Measurements from ENCODE around the gene NOX5. TPM values are rescaled to one million over a fixed set of nuclear protein-coding genes. Genes with fewer than 3 reads are reported as not detected.
A peak's percentile ranks its signal among the peaks of the same experiment; 100 is the strongest.

NOX5 gene
- total RNA-seq, 1 donor from 2014 or later = not detected

- peaks cover 13% of the 10 kb centered on the region for H3K4me1 Mint-ChIP-seq
- H3K27ac Mint-ChIP-seq (ENCODE audit: unreplicated experiment) = peak overlapping the region; percentile 40
- DNase-seq (ENCODE audit: low read depth, low spot score) = no peak
Observed at GRCh38 chr15:68987676-68988075, 26.8 kb upstream of the NOX5 start.

GRCh38 chr15:68989541-68990230, 24.8 kb upstream of the NOX5 start:
- peak overlapping the region; percentile 83 for H3K27ac Mint-ChIP-seq (ENCODE audit: unreplicated experiment)
- H3K4me1 Mint-ChIP-seq = peaks cover 13% of the 10 kb centered on the region
- H3K4me3 Mint-ChIP-seq = no peak overlapping the region
- H3K9me3 Mint-ChIP-seq = no peaks in the 10 kb centered on the region
- H3K27me3 Mint-ChIP-seq (ENCODE audit: low read depth) = no peaks in the 10 kb centered on the region
- TF ChIP-seq CTCF (conservative IDR thresholded peaks at IDR 0.05) = no peak
- H3K36me3 Mint-ChIP-seq (ENCODE audit: low read depth) = no peaks in the 10 kb centered on the region
- DNase-seq (ENCODE audit: low read depth, low spot score) = no peak

More at GRCh38 chr15:68987676-68988075, 26.8 kb upstream of the NOX5 start:
- TF ChIP-seq CTCF (conservative IDR thresholded peaks at IDR 0.05) = no peak
- no peaks in the 10 kb centered on the region for H3K9me3 Mint-ChIP-seq
- H3K36me3 Mint-ChIP-seq (ENCODE audit: low read depth) = no peaks in the 10 kb centered on the region
- no peak overlapping the region for H3K4me3 Mint-ChIP-seq
- no peaks in the 10 kb centered on the region for H3K27me3 Mint-ChIP-seq (ENCODE audit: low read depth)

GRCh38 chr15:68990231-68990991, 24.1 kb upstream of the NOX5 start:
- H3K9me3 Mint-ChIP-seq = no peaks in the 10 kb centered on the region

GRCh38 chr15:68990992-68991500, 23.4 kb upstream of the NOX5 start:
- no peak for TF ChIP-seq CTCF (conservative IDR thresholded peaks at IDR 0.05)
- no peak overlapping the region for H3K27ac Mint-ChIP-seq (ENCODE audit: unreplicated experiment)
- no peaks in the 10 kb centered on the region for H3K36me3 Mint-ChIP-seq (ENCODE audit: low read depth)
- no peak overlapping the region for H3K4me3 Mint-ChIP-seq
- no peaks in the 10 kb centered on the region for H3K27me3 Mint-ChIP-seq (ENCODE audit: low read depth)
- peaks cover 13% of the 10 kb centered on the region for H3K4me1 Mint-ChIP-seq
- H3K9me3 Mint-ChIP-seq = no peaks in the 10 kb centered on the region
- no peak for DNase-seq (ENCODE audit: low read depth, low spot score)

More at GRCh38 chr15:68990231-68990991, 24.1 kb upstream of the NOX5 start:
- DNase-seq (ENCODE audit: low read depth, low spot score) = no peak
- Mint-ChIP-seq H3K36me3 (ENCODE audit: low read depth) (no peaks in the 10 kb centered on the region), H3K4me3 (no peak overlapping the region), H3K4me1 (peaks cover 13% of the 10 kb centered on the region), H3K27me3 (ENCODE audit: low read depth) (no peaks in the 10 kb centered on the region), H3K27ac (ENCODE audit: unreplicated experiment) (peak overlapping the region; percentile 79)
- no peak for TF ChIP-seq CTCF (conservative IDR thresholded peaks at IDR 0.05)

GRCh38 chr15:68991723-68992122, 22.8 kb upstream of the NOX5 start:
- Mint-ChIP-seq H3K36me3 (ENCODE audit: low read depth) (no peaks in the 10 kb centered on the region), H3K4me3 (no peak overlapping the region), H3K4me1 (peaks cover 13% of the 10 kb centered on the region), H3K9me3 (no peaks in the 10 kb centered on the region), H3K27ac (ENCODE audit: unreplicated experiment) (no peak overlapping the region), H3K27me3 (ENCODE audit: low read depth) (no peaks in the 10 kb centered on the region)
- DNase-seq (ENCODE audit: low read depth, low spot score) = no peak
- no peak for TF ChIP-seq CTCF (conservative IDR thresholded peaks at IDR 0.05)

Data from neural crest cell (in vitro differentiated cells).